MM.1S (cell line): ENCODE measurements around the gene NEK11.

ENCODE experiments used
- DNase-seq: peaks from one replicate; pipeline ENCODE4 v3.0.0-alpha.2; 2015
- H2AFZ ChIP-seq: fragments of 300-600 bp; sonication (generic); 2 replicates; pipeline ENCODE4 v1.6.0; 2016; ENCODE audit warnings: antibody characterized with exemption, low read length
- H3F3A ChIP-seq: fragments of 300-600 bp; sonication (generic); 2 replicates; pipeline ENCODE4 v1.6.1; 2016; ENCODE audit warnings: mild to moderate bottlenecking, antibody characterized with exemption, low read length, moderate library complexity, mixed read lengths; ENCODE audit not compliant: insufficient read depth
- H3K27ac ChIP-seq: fragments of 300-600 bp; sonication (generic); 2 replicates; pipeline ENCODE4 v1.5.1; 2016; ENCODE audit warnings: mild to moderate bottlenecking, low read length
- H3K27me3 ChIP-seq: fragments of 300-600 bp; sonication (generic); replicated peaks from 2 replicates; pipeline ENCODE4 v1.6.0; 2016; ENCODE audit warnings: low read length; ENCODE audit not compliant: insufficient read depth
- H3K36me3 ChIP-seq: fragments of 300-600 bp; sonication (generic); replicated peaks from 2 replicates; pipeline ENCODE4 v1.6.1; 2016; ENCODE audit warnings: mild to moderate bottlenecking, low read length, mixed read lengths; ENCODE audit not compliant: insufficient read depth
- H3K4me1 ChIP-seq: fragments of 300-600 bp; sonication (generic); 2 replicates; pipeline ENCODE4 v1.6.1; 2016; ENCODE audit warnings: low read length, mixed read lengths
- H3K4me2 ChIP-seq: fragments of 300-600 bp; sonication (generic); 2 replicates; pipeline ENCODE4 v1.6.0; 2016; ENCODE audit warnings: low read depth, low read length
- H3K4me3 ChIP-seq: fragments of 300-600 bp; sonication (generic); 2 replicates; pipeline ENCODE4 v1.5.1; 2016; ENCODE audit warnings: low read length, mixed read lengths
- H3K79me2 ChIP-seq: fragments of 300-600 bp; sonication (generic); 2 replicates; pipeline ENCODE4 v1.6.1; 2016; ENCODE audit warnings: mixed run types, low read length, mixed read lengths
- H3K9ac ChIP-seq: fragments of 300-600 bp; sonication (generic); 2 replicates; pipeline ENCODE4 v1.6.1; 2016; ENCODE audit warnings: low read length, mixed read lengths
- H3K9me2 ChIP-seq: fragments of 300-600 bp; sonication (generic); replicated peaks from 2 replicates; pipeline ENCODE4 v1.6.1; 2016; ENCODE audit warnings: mild to moderate bottlenecking, low read length, mixed read lengths; ENCODE audit not compliant: insufficient read depth
- H3K9me3 ChIP-seq: fragments of 300-600 bp; sonication (generic); replicated peaks from 2 replicates; pipeline ENCODE4 v1.6.1; 2016; ENCODE audit warnings: mild to moderate bottlenecking, low read length, mixed read lengths; ENCODE audit not compliant: insufficient read depth
- H4K20me1 ChIP-seq: fragments of 300-600 bp; sonication (generic); 2 replicates; pipeline ENCODE4 v1.6.1; 2016; ENCODE audit warnings: mild to moderate bottlenecking, low read length, moderate library complexity, mixed read lengths; ENCODE audit not compliant: insufficient read depth
- EZH2 ChIP-seq: fragments of 300-600 bp; sonication (generic); optimal IDR thresholded peaks from 2 replicates; pipeline ENCODE3; 2017; ENCODE audit warnings: low read depth, mild to moderate bottlenecking, antibody characterized with exemption, low read length, mixed read lengths
- EZH2phosphoT487 ChIP-seq: fragments of 300-600 bp; sonication (generic); IDR thresholded peaks from 2 replicates; pipeline ENCODE4 v1.6.1; 2018; ENCODE audit warnings: antibody characterized with exemption, low read length
- TF ChIP-seq, protein P1 (sequence below): fragments of 300-600 bp; sonication (generic); IDR thresholded peaks from 2 replicates; pipeline ENCODE4 v1.5.1; 2016; ENCODE audit warnings: antibody characterized with exemption, low read length, mixed read lengths

Gene NEK11

DNA sequence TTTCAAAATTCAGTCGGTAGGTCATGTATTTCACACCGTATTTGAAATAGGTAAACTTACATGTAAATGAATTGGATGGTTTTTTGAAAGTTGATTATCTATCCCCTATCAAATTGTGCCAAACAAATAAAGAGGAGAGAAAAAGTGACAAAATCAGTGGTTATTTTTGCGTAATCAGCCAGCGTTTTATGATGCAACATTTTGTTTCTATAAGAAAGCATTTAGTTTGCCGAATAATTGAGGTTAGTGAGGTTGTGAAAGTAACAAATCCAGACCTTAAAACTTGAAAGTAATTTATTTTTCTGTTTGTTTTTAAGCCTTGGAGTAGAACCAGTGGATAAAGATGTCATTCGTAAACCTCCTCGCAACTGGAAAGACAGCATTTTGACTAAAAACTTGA, 29.4 kb upstream of the NEK11 start:
- Histone ChIP-seq H3K27ac (no peak overlapping the region), H3K9me2 (no peaks in the 10 kb centered on the region), H3K9ac (no peak overlapping the region), H3K79me2 (no peaks in the 10 kb centered on the region), H3K36me3 (no peaks in the 10 kb centered on the region; the same call in 1 of the 2 replicates), H4K20me1 (no peaks in the 10 kb centered on the region), H3K4me1 (no peaks in the 10 kb centered on the region), H3K9me3 (no peaks in the 10 kb centered on the region), H3F3A (no peaks in the 10 kb centered on the region), H3K4me3 (no peak overlapping the region), H3K4me2 (no peak overlapping the region), H2AFZ (no peak overlapping the region), H3K27me3 (no peaks in the 10 kb centered on the region)
- no peak for DNase-seq
- TF ChIP-seq EZH2, result no peak
- TF ChIP-seq, protein P1, sequence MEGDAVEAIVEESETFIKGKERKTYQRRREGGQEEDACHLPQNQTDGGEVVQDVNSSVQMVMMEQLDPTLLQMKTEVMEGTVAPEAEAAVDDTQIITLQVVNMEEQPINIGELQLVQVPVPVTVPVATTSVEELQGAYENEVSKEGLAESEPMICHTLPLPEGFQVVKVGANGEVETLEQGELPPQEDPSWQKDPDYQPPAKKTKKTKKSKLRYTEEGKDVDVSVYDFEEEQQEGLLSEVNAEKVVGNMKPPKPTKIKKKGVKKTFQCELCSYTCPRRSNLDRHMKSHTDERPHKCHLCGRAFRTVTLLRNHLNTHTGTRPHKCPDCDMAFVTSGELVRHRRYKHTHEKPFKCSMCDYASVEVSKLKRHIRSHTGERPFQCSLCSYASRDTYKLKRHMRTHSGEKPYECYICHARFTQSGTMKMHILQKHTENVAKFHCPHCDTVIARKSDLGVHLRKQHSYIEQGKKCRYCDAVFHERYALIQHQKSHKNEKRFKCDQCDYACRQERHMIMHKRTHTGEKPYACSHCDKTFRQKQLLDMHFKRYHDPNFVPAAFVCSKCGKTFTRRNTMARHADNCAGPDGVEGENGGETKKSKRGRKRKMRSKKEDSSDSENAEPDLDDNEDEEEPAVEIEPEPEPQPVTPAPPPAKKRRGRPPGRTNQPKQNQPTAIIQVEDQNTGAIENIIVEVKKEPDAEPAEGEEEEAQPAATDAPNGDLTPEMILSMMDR, result no peak

DNA sequence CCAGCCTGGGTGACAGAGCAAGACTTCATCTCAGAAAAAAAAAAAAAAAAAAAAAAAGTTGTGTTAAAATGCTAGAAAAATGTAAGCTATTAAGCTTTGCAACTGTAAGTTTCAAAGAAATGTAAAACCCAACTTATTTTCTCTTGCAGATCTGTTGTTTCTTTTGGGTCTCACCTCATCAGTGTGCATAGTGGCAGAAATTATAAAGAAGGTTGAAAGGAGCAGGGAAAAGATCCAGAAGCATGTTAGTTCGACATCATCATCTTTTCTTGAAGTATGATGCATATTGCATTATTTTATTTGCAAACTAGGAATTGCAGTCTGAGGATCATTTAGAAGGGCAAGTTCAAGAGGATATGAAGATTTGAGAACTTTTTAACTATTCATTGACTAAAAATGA, 25.6 kb upstream of the NEK11 start:
- Histone ChIP-seq H3K79me2 (no peaks in the 10 kb centered on the region), H3K27ac (no peak overlapping the region), H3K27me3 (no peaks in the 10 kb centered on the region), H3F3A (no peaks in the 10 kb centered on the region), H3K4me2 (no peak overlapping the region), H3K36me3 (no peaks in the 10 kb centered on the region; the same call in 1 of the 2 replicates), H3K9ac (no peak overlapping the region), H4K20me1 (no peaks in the 10 kb centered on the region), H3K9me2 (no peaks in the 10 kb centered on the region), H3K4me3 (no peak overlapping the region), H2AFZ (no peak overlapping the region), H3K4me1 (peaks cover 10% of the 10 kb centered on the region; the same call in 1 of the 2 replicates), H3K9me3 (no peaks in the 10 kb centered on the region)
- no peak for DNase-seq
- TF ChIP-seq, protein P1, result no peak
- TF ChIP-seq EZH2 (no peak), EZH2phosphoT487 (no peak)

DNA sequence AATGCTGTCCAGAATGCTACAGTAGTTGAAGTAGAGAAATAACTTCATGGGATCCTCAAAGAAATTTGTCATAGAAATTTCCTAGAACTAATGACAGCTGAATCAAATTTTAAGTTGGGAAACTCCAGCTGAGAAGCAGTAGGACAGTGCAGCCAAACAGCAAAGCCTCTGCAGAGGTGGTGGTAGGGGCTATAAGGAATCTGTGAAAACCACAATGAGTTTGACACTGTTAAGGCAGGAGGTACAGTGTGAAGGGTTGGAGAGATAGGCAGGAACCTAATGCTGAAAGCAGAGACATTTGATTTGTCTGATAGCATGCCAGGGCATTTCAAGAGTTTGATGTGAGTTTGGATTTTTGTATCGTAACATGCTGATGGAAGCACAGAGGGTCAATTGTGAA, 22.1 kb upstream of the NEK11 start:
- no peaks in the 10 kb centered on the region for H3F3A ChIP-seq
- H3K79me2 ChIP-seq, result no peaks in the 10 kb centered on the region
- no peak overlapping the region for H3K4me3 ChIP-seq
- no peak overlapping the region for H3K9ac ChIP-seq
- H3K27me3 ChIP-seq, result no peaks in the 10 kb centered on the region
- no peak for TF ChIP-seq EZH2
- H3K36me3 ChIP-seq, result no peaks in the 10 kb centered on the region
- no peaks in the 10 kb centered on the region for H3K9me3 ChIP-seq
- no peaks in the 10 kb centered on the region for H4K20me1 ChIP-seq
- DNase-seq, result no peak
- H3K27ac ChIP-seq, result no peak overlapping the region
- H3K4me2 ChIP-seq, result no peak overlapping the region
- peaks cover 10% of the 10 kb centered on the region; the same call in 1 of the 2 replicates for H3K4me1 ChIP-seq
- no peaks in the 10 kb centered on the region for H3K9me2 ChIP-seq
- no peak overlapping the region for H2AFZ ChIP-seq

DNA sequence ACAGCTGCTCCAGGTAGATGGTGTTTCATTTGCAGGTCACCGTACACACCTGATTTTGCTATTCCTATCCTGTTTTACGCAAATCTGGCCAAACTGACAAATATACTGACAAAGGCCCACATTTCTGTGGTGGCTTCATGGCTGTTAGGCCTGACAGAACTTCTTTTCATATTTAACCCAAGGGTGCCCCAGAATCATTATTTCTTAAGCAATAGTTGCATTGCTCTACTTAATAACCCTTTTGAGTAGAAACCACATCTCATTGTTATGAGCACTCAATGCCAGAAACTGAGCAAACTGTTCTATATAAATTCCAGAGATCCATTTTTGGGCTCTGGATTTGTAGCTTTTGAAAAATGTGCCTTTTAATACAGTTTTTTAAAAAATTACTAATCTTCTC, 19.4 kb upstream of the NEK11 start:
- Histone ChIP-seq H3K36me3 (no peaks in the 10 kb centered on the region), H3K4me2 (no peak overlapping the region), H3K27ac (no peak overlapping the region), H3K9me2 (no peaks in the 10 kb centered on the region), H2AFZ (no peak overlapping the region), H4K20me1 (no peaks in the 10 kb centered on the region), H3K9me3 (no peaks in the 10 kb centered on the region), H3K9ac (no peak overlapping the region), H3F3A (no peaks in the 10 kb centered on the region), H3K79me2 (no peaks in the 10 kb centered on the region), H3K4me1 (peaks cover 10% of the 10 kb centered on the region; the same call in 1 of the 2 replicates), H3K4me3 (no peak overlapping the region), H3K27me3 (no peaks in the 10 kb centered on the region)
- no peak for DNase-seq
- TF ChIP-seq EZH2 (no peak), EZH2phosphoT487 (no peak)
- TF ChIP-seq, protein P1, result no peak
